WTC11 (cell line): Measurements from ENCODE around the gene TMEM178A. TPM values are rescaled to one million over a fixed set of nuclear protein-coding genes. Genes with fewer than 3 reads are reported as not detected.

Source experiments
- ATAC-seq: fragments of 200-7000 bp; cut with Tn5 transposase; 2 replicates; pipeline ENCODE4 v1.10.0; 2021; ENCODE audit warnings: mild to moderate bottlenecking, moderate library complexity
- CTCF ChIA-PET: fragments of 300-600 bp; sonication (Branson Sonifier 250); formaldehyde crosslinking; loops from one replicate; lab custom pipeline; 2021; ENCODE audit warnings: antibody characterized with exemption; lab: Charles Lee
- POLR2A ChIA-PET: fragments of 350-600 bp; sonication (Branson Sonifier 250); formaldehyde crosslinking; loops from one replicate; lab custom pipeline; 2021; ENCODE audit warnings: antibody characterized with exemption; lab: Charles Lee
- DNase-seq: peaks from one replicate; pipeline ENCODE4 v3.0.0; 2021; ENCODE audit warnings: low spot score
- H3K27ac Mint-ChIP-seq: 2 replicates; pipeline ENCODE4 v1.8.0; 2021; ENCODE audit warnings: mixed read lengths
- H3K27me3 Mint-ChIP-seq: 2 replicates; pipeline ENCODE4 v1.8.0; 2021; ENCODE audit warnings: low read depth, mild to moderate bottlenecking, moderate library complexity, mixed read lengths
- H3K36me3 Mint-ChIP-seq: 2 replicates; pipeline ENCODE4 v1.8.0; 2021; ENCODE audit warnings: mixed read lengths
- H3K4me1 Mint-ChIP-seq: 2 replicates; pipeline ENCODE4 v1.8.0; 2022; ENCODE audit warnings: mixed read lengths
- H3K4me3 Mint-ChIP-seq: 2 replicates; pipeline ENCODE4 v1.8.0; 2021; ENCODE audit warnings: mild to moderate bottlenecking, moderate library complexity, mixed read lengths
- H3K9me3 Mint-ChIP-seq: 2 replicates; pipeline ENCODE4 v1.8.0; 2021; ENCODE audit warnings: mixed read lengths
- ARID4B ChIP-seq: sonication (generic); formaldehyde crosslinking; IDR thresholded peaks from 2 replicates; pipeline ENCODE4 v1.8.0; 2023; ENCODE audit warnings: missing genetic modification reagents, mild to moderate bottlenecking, borderline replicate concordance
- ATF6 ChIP-seq: sonication (generic); formaldehyde crosslinking; IDR thresholded peaks from 2 replicates; pipeline ENCODE4 v1.8.1; 2023; ENCODE audit warnings: mild to moderate bottlenecking, missing genetic modification reagents
- FOXJ3 ChIP-seq: sonication (generic); formaldehyde crosslinking; IDR thresholded peaks from 2 replicates; pipeline ENCODE4 v1.9.0; 2021; ENCODE audit warnings: missing genetic modification reagents, mild to moderate bottlenecking, borderline replicate concordance
- FOXP1 ChIP-seq: sonication (generic); formaldehyde crosslinking; IDR thresholded peaks from 2 replicates; pipeline ENCODE4 v1.8.0; 2022; ENCODE audit warnings: missing genetic modification reagents, mild to moderate bottlenecking, moderate library complexity, borderline replicate concordance
- GRHL2 ChIP-seq: fragments of 250-450 bp; sonication (Bioruptor Pico); IDR thresholded peaks from 2 replicates; pipeline ENCODE4 v1.8.0; 2022; ENCODE audit warnings: mild to moderate bottlenecking, moderate library complexity; ENCODE audit not compliant: insufficient replicate concordance, severe bottlenecking
- GTF2I ChIP-seq: fragments of 250-450 bp; sonication (Bioruptor Pico); conservative IDR thresholded peaks from 2 replicates; pipeline ENCODE4 v1.4.0; 2021; ENCODE audit warnings: mild to moderate bottlenecking
- IRF1 ChIP-seq: sonication (generic); formaldehyde crosslinking; IDR thresholded peaks from 2 replicates; pipeline ENCODE4 v1.8.0; 2023; ENCODE audit warnings: missing genetic modification reagents
- NFE2L1 ChIP-seq: sonication (generic); formaldehyde crosslinking; IDR thresholded peaks from 2 replicates; pipeline ENCODE4 v1.8.1; 2023; ENCODE audit warnings: missing genetic modification reagents
- PREB ChIP-seq: sonication (generic); formaldehyde crosslinking; IDR thresholded peaks from 2 replicates; pipeline ENCODE4 v1.8.1; 2022; ENCODE audit warnings: mild to moderate bottlenecking, missing genetic modification reagents, moderate library complexity, borderline replicate concordance
- SMAD3 ChIP-seq: sonication (generic); formaldehyde crosslinking; IDR thresholded peaks from 2 replicates; pipeline ENCODE4 v1.8.0; 2022; ENCODE audit warnings: missing genetic modification reagents, mild to moderate bottlenecking, borderline replicate concordance
- SOX15 ChIP-seq: fragments of 250-450 bp; sonication (Bioruptor Pico); IDR thresholded peaks from 2 replicates; pipeline ENCODE4 v1.9.0; 2021; ENCODE audit warnings: mild to moderate bottlenecking
- SP1 ChIP-seq: sonication (generic); formaldehyde crosslinking; conservative IDR thresholded peaks from 2 replicates; pipeline ENCODE4 v1.8.1; 2022; ENCODE audit warnings: missing genetic modification reagents
- TEAD1 ChIP-seq: sonication (generic); formaldehyde crosslinking; IDR thresholded peaks from 2 replicates; pipeline ENCODE4 v1.8.0; 2022; ENCODE audit warnings: mild to moderate bottlenecking, missing genetic modification reagents
- TEAD4 ChIP-seq: sonication (generic); formaldehyde crosslinking; IDR thresholded peaks from 2 replicates; pipeline ENCODE4 v1.8.0; 2022; ENCODE audit warnings: mild to moderate bottlenecking, missing genetic modification reagents
- ZMAT4 ChIP-seq: fragments of 250-450 bp; sonication (Bioruptor Pico); IDR thresholded peaks from 2 replicates; pipeline ENCODE4 v1.9.0; 2021; ENCODE audit warnings: mild to moderate bottlenecking
- ZNF671 ChIP-seq: fragments of 250-450 bp; sonication (Bioruptor Pico); IDR thresholded peaks from 2 replicates; pipeline ENCODE4 v1.8.0; 2021; ENCODE audit warnings: mild to moderate bottlenecking
- total RNA-seq: library from RNA; stranded (reverse); gene quantifications from 3 replicates; pipeline ENCODE4 v1.2.3, GENCODE V29; 2021

The TMEM178A gene
- total RNA-seq, 1 experiment from 2014 or later, result 14.5 TPM

- POLR2A ChIA-PET, result no interaction called here
- CTCF ChIA-PET, result interaction anchor here (2.4 kb wide), 1 partner anchor 10 kb away, joined by 10 read pairs; no protein-coding TSS in a partner anchor
- ATAC-seq, result no peak
- peaks cover 36% of the 10 kb centered on the region for H3K4me1 Mint-ChIP-seq
- TF ChIP-seq ARID4B (CRISPR knock-in tag) (no peak), ATF6 (no peak), GRHL2 (CRISPR knock-in tag) (no peak), GTF2I (CRISPR knock-in tag) (no peak), IRF1 (CRISPR knock-in tag) (no peak), SMAD3 (CRISPR knock-in tag) (no peak), SP1 (no peak), ZNF671 (CRISPR knock-in tag) (no peak)
- DNase-seq, result no peak
- peak overlapping the region; percentile 64 for H3K27ac Mint-ChIP-seq
- peaks cover 4% of the 10 kb centered on the region; the same call in 1 of the 2 replicates for H3K9me3 Mint-ChIP-seq
- peaks cover 47% of the 10 kb centered on the region for H3K36me3 Mint-ChIP-seq
- no peaks in the 10 kb centered on the region for H3K27me3 Mint-ChIP-seq
- no peak overlapping the region for H3K4me3 Mint-ChIP-seq
These were observed 73.2 kb downstream of the TMEM178A start for GRCh38 chr2:39738936-39739335.

GRCh38 chr2:39739386-39739785 is 73.7 kb downstream of the TMEM178A start:
- Mint-ChIP-seq H3K27me3 (no peaks in the 10 kb centered on the region), H3K36me3 (peaks cover 45% of the 10 kb centered on the region), H3K4me1 (peaks cover 32% of the 10 kb centered on the region), H3K4me3 (no peak overlapping the region), H3K27ac (peak overlapping the region; percentile 64), H3K9me3 (peaks cover 4% of the 10 kb centered on the region; the same call in 1 of the 2 replicates)
- ChIA-PET CTCF (interaction anchor here (2.4 kb wide), 1 partner anchor 10 kb away, joined by 10 read pairs; no protein-coding TSS in a partner anchor), POLR2A (no interaction called here)
- TF ChIP-seq PREB (CRISPR knock-in tag) (no peak), GRHL2 (CRISPR knock-in tag) (no peak), ZMAT4 (CRISPR knock-in tag) (no peak), FOXP1 (CRISPR knock-in tag) (no peak), TEAD1 (CRISPR knock-in tag) (no peak), NFE2L1 (CRISPR knock-in tag) (no peak), SOX15 (CRISPR knock-in tag) (no peak), TEAD4 (CRISPR knock-in tag) (no peak), FOXJ3 (CRISPR knock-in tag) (no peak), ARID4B (CRISPR knock-in tag) (no peak)
- DNase-seq (no peak), ATAC-seq (no peak)
